Spleen (tissue), 7 donors: ENCODE data around the gene TAS2R10.

Source experiments
- POLR2AphosphoS5 ChIP-seq, 3 donors: sonication (generic); formaldehyde crosslinking; IDR thresholded peaks; one replicate each; pipeline ENCODE4 v1.5.1; 2017; ENCODE audit warnings: antibody characterized with exemption in 3 of 3
- TF ChIP-seq, protein P1 (sequence below), 11 experiments: fragments of 200-600 bp in 7 of 11; fragments of 450-650 bp in 4 of 11; sonication (generic) in 4 of 11; IDR thresholded peaks in 8 of 11; conservative IDR thresholded peaks in 3 of 11; 1 replicate in 7 of 11; 2 replicates in 4 of 11; pipeline versions ENCODE4 v1.4.0 to v1.8.0; 2016 to 2021; ENCODE audit warnings: antibody characterized with exemption in 11 of 11, inconsistent platforms in 4 of 11, mild to moderate bottlenecking in 1 of 11
- donor health status: DM: no; HTN: no; CAD: no; lungs with moderate emphysema.
- donor health status: DM: no; HTN: no; CAD: no.
- donor health status: DM: no; HTN: no; CAD: no.

DNA sequence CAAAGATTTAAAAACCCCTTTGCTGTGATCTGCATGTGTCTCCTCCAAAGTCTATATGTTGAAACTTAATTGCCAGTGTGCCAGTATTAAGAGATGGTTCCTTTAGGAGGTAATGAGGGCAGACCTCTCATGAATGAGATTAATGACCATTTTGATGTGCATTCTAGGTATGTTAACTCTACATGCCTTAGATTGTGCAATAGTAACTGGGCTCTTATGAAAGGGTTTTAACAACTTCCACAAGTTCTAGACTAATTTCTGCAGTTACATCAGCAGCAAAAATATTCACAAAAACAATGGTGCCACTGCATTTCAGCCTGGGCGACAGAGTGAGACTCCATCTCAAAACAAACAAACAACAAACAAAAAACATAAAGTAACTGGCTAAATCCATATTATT lies 3.8 kb upstream of the TAS2R10 start:
- TF ChIP-seq, protein P1, sequence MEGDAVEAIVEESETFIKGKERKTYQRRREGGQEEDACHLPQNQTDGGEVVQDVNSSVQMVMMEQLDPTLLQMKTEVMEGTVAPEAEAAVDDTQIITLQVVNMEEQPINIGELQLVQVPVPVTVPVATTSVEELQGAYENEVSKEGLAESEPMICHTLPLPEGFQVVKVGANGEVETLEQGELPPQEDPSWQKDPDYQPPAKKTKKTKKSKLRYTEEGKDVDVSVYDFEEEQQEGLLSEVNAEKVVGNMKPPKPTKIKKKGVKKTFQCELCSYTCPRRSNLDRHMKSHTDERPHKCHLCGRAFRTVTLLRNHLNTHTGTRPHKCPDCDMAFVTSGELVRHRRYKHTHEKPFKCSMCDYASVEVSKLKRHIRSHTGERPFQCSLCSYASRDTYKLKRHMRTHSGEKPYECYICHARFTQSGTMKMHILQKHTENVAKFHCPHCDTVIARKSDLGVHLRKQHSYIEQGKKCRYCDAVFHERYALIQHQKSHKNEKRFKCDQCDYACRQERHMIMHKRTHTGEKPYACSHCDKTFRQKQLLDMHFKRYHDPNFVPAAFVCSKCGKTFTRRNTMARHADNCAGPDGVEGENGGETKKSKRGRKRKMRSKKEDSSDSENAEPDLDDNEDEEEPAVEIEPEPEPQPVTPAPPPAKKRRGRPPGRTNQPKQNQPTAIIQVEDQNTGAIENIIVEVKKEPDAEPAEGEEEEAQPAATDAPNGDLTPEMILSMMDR (IDR thresholded peaks at IDR 0.05 in 8 of 11, conservative IDR thresholded peaks at IDR 0.05 in 3 of 11) = no peak
- TF ChIP-seq POLR2AphosphoS5 (IDR thresholded peaks at IDR 0.05) = no peak
